ENCODE data around the gene SCAI.
A peak's percentile ranks its signal among the peaks of the same experiment; 100 is the strongest.
"Not testable (repeated sequence)": the region's sequence is repeated elsewhere in the genome, so short reads cannot be mapped to it uniquely, and the experiment has no call there.

The SCAI gene

DNA sequence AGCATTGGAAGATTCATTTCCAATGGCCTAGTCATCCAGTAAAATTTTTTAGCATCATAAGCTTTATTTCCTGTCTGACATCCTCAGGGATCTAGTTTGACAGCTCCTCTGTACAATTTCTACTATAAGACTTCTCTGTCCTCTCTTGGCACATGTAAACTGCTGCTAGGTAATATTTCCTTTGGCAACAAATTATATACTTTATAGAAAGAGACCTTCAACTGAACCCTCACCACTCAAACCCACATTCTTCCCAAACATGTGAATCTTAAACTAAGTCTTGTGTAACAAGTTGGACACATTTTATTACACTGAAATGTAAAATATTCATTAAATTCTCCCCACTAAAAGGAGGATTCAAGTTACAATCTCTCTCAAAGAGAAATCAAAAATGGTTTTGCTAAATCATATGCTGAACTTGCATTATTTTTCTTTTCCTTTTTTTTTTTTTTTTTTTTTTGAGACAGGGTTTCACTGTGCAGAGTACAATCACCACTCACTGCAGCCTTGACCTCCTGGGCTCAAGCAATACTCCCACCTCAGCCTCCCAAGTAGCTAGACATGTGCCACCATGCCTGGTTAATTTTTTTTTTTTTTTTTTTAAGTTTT lies 36.9 kb downstream of the SCAI start:
- no peak for DNase-seq

- DNase-seq = no peak
Observed at GRCh38 chr9:125103770-125104460, 39.4 kb downstream of the SCAI start.

- no peak for DNase-seq
Observed at GRCh38 chr9:125103021-125103420, 40.3 kb downstream of the SCAI start.

DNA sequence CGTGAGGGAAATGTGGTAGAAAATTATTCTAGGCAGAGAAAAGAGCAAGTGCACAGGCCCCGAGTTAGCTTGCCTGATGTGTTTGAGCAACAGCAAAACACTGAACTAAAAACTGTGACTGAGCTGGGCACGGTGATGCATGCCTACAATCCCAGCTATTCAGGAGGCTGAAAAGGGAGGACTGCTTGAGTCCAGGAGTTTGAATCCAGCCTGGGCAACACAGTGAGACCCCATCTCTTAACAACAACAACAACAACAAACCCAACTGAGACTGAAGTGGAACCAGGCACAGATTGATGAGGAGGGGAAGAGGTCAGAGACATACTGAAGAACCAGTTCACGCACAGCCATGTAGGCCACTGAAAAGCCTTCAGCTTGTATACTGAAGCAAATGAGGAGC lies 42.5 kb downstream of the SCAI start:
- no peak for DNase-seq

- no peak for DNase-seq
Observed at GRCh38 chr9:125099816-125100215, 43.5 kb downstream of the SCAI start.

GRCh38 chr9:125095821-125096443 lies 47.4 kb downstream of the SCAI start:
- DNase-seq = no peak

- DNase-seq = no peak
Observed at GRCh38 chr9:125091121-125091520, 52.2 kb downstream of the SCAI start.

- no peak for DNase-seq
Observed at GRCh38 chr9:125089331-125089730, 54.0 kb downstream of the SCAI start.

- no peak for DNase-seq
Observed at GRCh38 chr9:125088752-125089151, 54.6 kb downstream of the SCAI start.

DNA sequence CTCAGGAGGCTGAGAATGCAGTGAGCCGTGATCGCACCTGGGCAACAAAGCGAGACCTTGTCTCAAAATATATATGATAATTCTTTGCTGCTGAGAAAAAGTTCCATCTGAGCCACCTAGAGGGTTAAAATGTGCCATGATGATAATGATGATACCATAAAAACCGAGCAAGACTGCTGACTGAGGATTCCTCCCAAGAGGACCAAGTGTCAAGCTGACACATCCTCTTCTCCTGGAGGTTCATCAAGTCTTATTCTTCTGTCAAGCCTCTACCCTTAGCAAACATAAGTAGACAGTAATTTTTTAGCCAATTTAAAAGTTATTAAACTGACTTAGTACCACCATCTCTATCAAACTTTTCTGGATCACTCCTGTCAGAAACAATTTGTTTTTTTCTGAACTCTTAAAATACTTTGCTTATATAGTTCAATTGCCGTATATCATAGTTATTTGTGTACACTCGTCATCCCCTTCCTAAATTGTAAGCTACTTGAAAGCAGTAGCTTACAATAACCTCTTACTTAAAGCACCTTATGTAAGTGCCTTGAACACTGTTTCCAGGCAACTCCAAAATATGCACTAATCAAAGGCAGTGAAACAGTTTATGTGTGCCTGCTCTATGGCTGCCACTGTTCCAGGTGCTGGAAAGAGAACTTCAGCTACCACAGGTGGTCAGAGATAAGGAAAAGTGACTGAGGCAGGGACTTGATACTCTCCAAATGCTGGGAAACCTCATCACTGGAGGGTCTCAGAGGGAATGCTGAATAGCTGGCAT lies 57.4 kb downstream of the SCAI start:
- DNase-seq = no peak

DNA sequence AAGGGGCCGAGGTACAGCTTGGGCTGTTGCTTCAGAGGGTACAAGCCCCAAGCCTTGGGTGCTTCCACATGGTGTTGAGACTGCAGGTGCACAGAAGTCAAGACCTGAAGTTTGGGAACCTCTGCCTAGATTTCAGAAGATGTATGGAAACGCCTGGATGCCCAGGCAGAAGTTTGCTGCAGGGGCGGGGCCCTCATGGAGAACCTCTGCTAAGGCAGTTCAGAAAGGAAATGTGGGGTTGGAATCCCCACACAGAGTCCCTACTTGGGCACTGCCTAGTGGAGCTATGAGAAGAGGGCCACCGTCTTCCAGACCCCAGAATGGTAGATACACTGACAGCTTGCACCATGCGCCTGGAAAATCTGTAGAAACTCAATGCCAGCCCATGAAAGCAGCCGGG lies 61.1 kb downstream of the SCAI start:
- not testable (repeated sequence) for DNase-seq

- DNase-seq = not testable (repeated sequence)
Observed at GRCh38 chr9:125080797-125081196, 62.5 kb downstream of the SCAI start.

DNA sequence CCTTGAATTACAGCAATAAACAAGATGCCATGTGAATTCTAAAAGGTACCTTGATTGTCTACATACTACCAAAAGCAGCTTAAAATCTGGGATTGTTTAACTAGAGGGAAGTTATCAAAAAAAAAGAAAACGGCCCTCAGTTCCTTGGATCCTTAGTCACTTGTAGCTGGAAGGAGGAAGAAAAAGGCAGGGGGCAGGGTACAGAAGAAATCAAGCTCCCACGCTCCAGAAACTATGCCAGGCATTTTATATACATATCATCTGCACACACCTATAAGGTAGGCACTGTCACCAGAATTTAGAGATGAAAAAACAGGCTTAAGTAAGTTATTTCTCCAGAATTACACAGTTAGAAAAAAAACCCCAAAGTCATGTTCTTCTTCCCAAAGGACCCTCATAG lies 63.4 kb downstream of the SCAI start:
- no peak for DNase-seq

GRCh38 chr9:125075997-125076396 lies 67.3 kb downstream of the SCAI start:
- DNase-seq = no peak

GRCh38 chr9:125074976-125075375 lies 68.4 kb downstream of the SCAI start:
- no peak for DNase-seq

DNA sequence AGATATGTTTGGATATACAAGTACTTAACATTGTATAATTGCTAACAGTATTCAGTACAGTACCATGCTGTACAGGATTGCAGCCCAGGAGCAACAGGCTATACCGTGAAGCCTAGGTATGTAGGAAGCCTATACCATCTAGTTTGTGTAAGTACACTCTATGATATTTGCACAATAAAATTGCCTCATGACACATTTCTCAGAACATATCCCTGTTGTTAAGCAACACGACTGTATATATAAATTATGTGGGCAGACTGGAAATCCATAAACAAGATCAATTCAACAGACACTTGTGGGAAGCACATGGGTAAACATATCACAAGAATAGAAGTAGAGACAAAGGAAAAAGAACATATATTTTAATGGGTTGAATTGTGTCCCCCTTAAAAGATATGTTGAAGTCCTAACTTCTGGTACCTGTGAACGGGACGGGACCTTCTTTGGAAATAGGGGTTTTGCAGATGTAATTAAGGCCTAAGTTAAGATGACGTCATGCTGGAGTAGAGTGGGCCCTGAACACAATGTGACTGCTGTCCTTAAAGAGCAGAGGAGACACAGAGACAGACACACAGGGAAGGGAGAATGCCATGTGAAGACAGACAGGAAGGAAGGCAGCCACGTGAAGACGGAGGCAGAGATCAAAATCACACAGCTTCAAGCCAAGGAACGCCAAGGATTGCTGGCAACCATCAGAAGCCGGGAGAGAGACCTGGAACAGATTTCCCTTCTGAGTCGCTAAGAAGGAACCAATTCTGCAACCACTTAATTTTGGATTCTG lies 76.3 kb downstream of the SCAI start:
- DNase-seq = peak in 11 of 56 donors; percentile 1 to 29 (median 11)

GRCh38 chr9:125061391-125061790 lies 81.9 kb downstream of the SCAI start:
- DNase-seq = no peak

DNA sequence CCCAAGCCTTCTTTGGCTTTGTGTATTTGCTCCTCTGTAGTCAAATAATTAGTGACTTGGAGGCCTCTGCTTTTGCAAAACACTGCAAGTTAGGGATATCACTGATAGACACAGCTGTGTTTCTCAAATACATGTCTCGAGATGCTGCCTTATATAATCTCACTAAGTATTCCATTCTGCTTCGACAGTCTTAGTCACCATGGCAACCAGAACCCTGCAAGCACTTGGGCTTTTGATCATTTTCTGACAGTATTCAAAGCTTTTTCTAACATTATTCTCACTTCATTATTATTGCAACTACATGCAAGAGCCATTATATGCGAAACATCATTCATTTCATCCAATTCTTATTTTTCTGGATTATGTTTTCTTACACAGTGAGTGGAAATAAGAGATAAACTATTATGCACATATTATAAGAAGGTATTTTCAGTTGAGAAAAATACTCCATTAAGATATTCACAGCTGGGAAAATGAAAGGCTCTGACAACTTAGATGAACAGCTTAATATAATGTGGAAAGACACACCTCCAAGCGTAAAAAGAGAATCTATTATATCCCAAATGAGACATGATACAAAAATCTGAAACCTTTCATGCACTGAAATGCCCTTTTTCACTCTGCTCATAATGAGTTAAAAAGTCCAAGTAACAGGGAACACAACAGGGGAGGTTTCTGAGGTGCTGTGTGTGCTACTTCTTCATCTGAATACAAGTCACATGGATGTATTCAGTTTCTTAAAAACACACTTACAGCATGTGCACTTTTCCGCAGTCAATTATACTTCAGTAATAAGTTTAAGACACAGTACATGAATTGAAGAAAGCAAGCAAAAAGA lies 93.9 kb downstream of the SCAI start:
- peak in 7 of 56 donors; percentile 1 to 18 (median 5) for DNase-seq

DNA sequence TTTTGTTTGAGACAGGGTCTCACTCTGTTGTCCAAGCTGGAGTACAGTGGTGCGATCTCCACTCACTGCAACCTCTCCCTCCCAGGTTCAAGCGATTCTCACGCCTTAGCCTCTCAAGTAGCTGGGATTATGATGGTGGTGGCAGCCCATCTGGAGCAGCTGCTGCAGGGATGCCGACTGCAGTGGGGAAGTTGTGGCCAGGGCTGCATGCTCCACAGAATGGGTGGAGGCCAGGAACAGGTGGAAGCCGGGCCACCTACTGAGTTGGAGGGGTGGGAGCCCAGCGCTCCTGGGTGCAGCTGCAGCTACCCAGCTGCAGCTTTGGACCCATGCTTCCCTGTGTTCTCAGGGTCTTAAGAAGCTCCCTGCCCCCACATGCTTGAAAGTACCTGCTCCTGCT lies 99.7 kb downstream of the SCAI start:
- no peak for DNase-seq

- no peak for DNase-seq
Observed at GRCh38 chr9:125043148-125043547, 100.2 kb downstream of the SCAI start.

Measured in amygdala (tissue), 56 donors.